Measurements from ENCODE around the gene MOB3A. TPM values are rescaled to one million over a fixed set of nuclear protein-coding genes. Genes with fewer than 3 reads are reported as not detected.

The MOB3A gene
- total RNA-seq, 1 donor from 2014 or later: 18.7 TPM

GRCh38 chr19:2123682-2124387, 27.7 kb upstream of the MOB3A start:
- DNase-seq (ENCODE audit: low read depth, low spot score): no peak

- DNase-seq (ENCODE audit: low read depth, low spot score): no peak
Measured at GRCh38 chr19:2122982-2123381, 26.9 kb upstream of the MOB3A start.

- DNase-seq (ENCODE audit: low read depth, low spot score): no peak
Measured at GRCh38 chr19:2122251-2122650, 26.1 kb upstream of the MOB3A start.

GRCh38 chr19:2121416-2122051, 25.4 kb upstream of the MOB3A start:
- no peak for DNase-seq (ENCODE audit: low read depth, low spot score)

DNA sequence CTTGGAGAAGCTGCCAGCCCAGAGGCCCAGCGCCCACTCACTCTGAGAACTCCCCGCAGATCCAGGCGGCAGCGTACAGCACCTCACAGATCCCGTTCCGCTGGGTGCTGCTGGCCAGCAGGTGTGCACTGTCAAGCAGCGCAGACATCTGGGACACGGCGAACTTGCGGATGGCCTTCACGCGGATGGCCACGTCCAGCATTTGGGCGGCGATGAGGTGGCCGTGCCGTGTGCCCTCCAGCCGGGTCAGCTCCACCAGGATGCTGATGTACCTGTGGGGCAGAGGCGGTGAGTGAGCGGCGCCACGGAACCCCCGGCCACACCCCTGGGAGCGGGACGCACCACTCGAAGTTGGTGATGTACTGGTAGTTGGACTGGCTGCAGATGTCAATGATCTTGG, 24.7 kb upstream of the MOB3A start:
- no peak for DNase-seq (ENCODE audit: low read depth, low spot score)

DNA sequence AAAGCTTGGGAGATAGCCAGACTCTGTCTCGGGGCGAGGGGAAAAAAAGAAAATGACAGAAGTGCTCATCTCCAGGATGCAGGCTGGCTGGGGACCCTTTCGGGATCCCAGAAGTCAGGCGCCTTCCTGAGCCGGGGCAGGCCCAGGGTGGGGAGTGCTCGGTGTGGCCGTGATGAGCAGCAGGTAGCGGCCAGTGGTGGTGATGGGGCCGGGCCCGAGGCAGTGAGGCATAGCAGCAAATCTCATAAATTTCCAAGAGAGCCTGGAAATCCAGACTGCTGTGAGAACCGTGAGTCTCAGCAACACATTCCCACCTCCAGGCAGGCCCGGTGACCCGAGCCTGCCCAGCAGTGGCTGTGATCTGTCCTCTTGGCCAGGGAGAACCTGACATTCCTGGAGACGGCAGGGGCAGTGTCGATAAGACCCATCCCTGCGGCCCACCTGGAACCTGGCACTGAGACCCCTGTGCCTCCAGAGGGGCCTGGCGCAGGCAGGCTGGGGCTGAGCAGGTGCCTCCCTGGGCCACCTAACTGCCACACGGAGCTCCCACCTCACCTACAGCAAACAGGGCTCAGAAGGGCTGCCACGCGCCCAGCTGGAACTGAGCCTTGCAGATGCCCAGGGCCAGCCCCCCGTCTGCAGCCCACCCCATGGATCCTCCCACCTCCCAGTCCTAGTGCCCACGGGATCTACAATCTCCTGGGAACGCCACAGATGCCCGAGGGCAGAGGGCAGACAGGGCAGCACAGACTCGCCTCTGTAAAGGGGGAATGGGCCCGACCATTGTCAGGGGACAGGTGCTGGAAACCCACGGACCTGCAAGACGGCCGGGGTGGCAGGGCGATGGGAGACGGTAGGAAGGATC, 24.0 kb upstream of the MOB3A start:
- no peak for DNase-seq (ENCODE audit: low read depth, low spot score)

DNA sequence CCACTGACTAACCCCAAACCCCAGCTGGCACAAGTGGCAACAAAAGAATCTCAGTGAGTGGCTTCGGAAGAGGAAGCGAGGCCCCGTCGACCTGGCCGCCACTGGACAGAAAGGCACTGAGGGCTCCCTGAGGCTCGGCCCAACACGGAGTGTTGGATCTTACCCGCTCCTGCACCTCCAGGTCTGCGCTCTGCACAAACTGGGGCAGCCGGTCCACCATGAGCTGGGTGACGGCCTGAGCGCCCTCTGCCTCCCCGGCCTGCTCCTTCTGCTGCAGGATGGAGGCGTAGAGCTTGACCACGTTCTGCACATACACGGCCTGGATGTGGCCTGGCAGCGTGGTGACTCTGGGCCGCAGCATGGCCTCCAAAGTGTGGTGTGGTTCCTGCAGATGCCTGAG, 22.3 kb upstream of the MOB3A start:
- no peak for DNase-seq (ENCODE audit: low read depth, low spot score)

GRCh38 chr19:2117215-2117960, 21.3 kb upstream of the MOB3A start:
- no peak for DNase-seq (ENCODE audit: low read depth, low spot score)

DNA sequence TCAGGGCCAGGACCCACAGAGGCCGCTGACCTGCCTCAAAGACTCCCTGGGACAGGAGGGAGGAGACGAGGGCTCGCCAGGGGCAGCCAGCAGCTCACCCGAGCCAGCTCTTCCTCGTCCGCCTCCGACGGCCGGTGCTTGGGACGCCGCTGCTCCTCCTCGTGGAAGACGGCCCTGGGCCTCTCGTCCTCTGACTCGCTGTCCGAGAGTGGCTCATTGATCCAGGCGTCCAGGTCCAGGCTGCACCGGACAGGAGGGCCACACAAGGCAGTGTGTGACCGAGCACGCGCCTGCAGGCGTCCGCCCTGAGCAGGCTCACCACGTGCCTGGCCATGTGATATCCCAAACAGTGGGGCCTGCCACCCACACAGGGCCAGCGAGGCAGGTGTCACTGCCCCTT, 20.4 kb upstream of the MOB3A start:
- no peak for DNase-seq (ENCODE audit: low read depth, low spot score)

GRCh38 chr19:2115911-2116426, 19.8 kb upstream of the MOB3A start:
- no peak for DNase-seq (ENCODE audit: low read depth, low spot score)

GRCh38 chr19:2115324-2115723, 19.2 kb upstream of the MOB3A start:
- no peak for DNase-seq (ENCODE audit: low read depth, low spot score)

DNA sequence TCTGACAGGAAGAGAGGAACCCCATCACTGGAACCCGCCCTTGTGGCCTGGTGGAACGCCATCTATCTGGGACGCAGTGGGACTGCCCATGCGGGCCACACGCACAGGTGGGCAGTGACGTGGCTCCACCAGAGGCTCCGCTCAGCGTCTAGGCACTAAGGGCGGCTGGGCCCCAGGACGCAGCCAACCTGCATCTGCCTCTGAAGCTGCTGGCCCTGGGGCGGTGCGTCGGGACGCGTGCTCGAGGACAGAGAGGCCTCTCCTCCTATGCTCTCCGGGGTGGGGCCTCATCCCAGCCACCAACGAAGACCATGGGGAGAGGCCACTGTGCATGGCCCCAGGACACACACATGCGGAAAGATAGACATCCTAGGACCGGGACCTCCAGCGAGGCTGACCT, 18.7 kb upstream of the MOB3A start:
- DNase-seq (ENCODE audit: low read depth, low spot score): no peak

- no peak for DNase-seq (ENCODE audit: low read depth, low spot score)
Measured at GRCh38 chr19:2114218-2114617, 18.1 kb upstream of the MOB3A start.

DNA sequence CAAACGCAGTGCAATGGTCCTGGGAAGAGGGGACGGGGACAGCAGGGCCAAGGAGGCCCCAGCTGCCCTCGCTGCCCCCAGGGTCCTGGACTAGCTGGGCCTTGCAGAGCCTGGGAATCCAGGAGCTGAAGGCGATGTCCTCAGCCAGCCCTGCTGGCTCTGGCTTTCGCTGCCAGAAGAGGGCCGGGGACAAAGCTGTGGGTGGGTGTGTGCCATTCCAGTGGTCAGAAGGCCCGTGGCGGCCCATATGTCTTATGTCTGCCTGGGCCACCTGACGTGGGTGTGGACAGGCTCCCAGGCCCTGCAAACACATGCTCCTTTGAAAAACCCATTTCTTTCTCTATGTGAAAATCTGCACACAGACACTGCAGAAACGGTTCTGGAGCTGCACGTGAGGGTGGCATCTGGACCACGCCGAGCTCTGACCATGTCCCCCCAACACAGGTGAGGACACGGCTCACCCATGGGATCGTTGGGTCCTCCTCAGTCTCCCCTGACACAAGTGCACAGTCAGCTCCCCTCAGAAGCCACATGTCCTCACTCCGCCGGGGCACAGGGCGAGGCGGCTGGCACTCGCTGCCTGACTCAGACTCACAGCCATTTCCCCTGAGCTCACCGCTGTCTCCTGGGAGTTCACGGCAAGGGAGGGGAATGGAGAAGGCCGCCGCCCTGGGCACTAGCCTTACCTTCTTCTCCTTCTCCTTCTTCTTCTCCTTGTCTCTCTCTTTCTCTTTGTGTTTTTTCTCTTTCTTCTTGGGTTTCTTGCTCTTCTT, 17.5 kb upstream of the MOB3A start:
- no peak for DNase-seq (ENCODE audit: low read depth, low spot score)

- no peak for DNase-seq (ENCODE audit: low read depth, low spot score)
Measured at GRCh38 chr19:2112516-2113320, 16.6 kb upstream of the MOB3A start.

DNA sequence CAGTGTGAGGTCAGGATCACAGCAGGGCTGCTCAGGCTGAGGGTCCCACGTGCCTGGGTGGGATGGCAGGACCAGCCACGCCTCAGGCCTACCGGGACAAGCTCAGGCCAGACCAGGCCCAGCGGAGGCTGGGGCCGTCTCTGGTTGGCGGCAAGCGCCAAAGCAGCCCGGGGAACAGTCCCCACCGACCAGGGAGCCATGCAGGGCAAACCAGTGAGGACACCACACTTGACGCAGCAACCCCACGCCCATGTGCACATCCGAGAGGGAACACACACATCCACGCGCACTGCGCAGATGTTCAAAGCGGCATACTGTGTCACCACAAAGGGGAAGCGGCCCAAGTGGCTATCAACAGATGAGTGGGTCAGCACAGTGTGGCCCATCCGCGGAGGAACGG, 15.8 kb upstream of the MOB3A start:
- no peak for DNase-seq (ENCODE audit: low read depth, low spot score)

- no peak for DNase-seq (ENCODE audit: low read depth, low spot score)
Measured at GRCh38 chr19:2111425-2111824, 15.3 kb upstream of the MOB3A start.

GRCh38 chr19:2110822-2111221, 14.7 kb upstream of the MOB3A start:
- no peak for DNase-seq (ENCODE audit: low read depth, low spot score)

- no peak for DNase-seq (ENCODE audit: low read depth, low spot score)
Measured at GRCh38 chr19:2109046-2109864, 13.1 kb upstream of the MOB3A start.

Data from pulmonary artery endothelial cell (primary cell).